HG03060 (cell line): ENCODE results near the gene KIAA1549.

Source experiments
- ATAC-seq: cut with Tn5 transposase; IDR thresholded peaks from one replicate; pipeline ENCODE4 v1.9.1; 2021; ENCODE audit warnings: low read depth, moderate number of reproducible peaks; ENCODE audit not compliant: unreplicated experiment

The KIAA1549 gene

DNA sequence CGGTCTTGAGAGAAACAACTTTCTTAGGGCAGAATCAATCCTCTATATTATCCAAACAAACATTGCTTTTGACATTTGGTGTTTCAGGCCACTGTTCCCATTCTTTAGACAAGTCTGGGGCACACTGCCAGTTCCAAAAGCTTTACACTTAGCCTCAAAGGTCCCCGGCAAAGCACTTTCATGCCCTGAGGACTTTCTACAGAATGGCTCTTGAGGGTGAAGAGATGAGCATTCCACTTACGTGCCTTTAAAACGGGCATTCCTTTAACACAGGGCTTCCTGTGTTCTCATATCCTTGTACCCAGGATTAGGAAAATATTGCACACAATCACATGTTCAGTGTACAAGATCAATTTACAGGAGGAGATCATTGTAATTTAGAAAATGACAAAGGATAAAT, 196.5 kb downstream of the KIAA1549 start:
- no peak for ATAC-seq
